ENCODE measurements around the gene UBE2Q2. TPM values are rescaled to one million over a fixed set of nuclear protein-coding genes. Genes with fewer than 3 reads are reported as not detected.

UBE2Q2 gene
- total and polyA plus RNA-seq, 2 of the 4 experiments (the other 2 are of a cell fraction): 18.0 to 28.9 TPM

DNA sequence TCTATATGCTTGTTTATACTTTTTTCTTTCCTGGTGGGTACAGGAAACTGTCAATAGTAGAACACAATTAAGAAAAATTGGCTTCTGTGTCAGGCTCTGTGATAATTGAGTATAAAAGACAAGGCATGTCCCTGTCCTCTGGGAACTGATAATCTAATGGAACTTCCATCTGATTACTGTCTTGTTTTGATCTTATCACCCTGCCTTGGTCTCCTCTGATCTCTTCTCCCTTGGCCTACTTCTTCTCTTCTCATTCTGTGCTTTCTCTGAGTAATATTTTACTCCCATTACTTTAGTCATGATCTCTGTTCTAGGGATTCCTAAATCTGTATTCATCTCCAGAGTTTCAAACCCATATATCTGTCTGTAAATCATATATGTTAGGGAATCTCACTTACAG, 14.6 kb downstream of the UBE2Q2 start:
- no peak overlapping the region for H4K91ac ChIP-seq (ENCODE audit: insufficient read depth, low read depth, low read length)
- in situ Hi-C loops (cut with MboI; ENCODE audit: low sequenced_read_pairs) (no loop called here), dilution Hi-C loops (cut with HindIII; ENCODE audit: low sequenced_read_pairs, unreplicated experiment) (no loop called here), intact Hi-C loops (cut with micrococcal nuclease) (no loop called here)
- H2BK5ac ChIP-seq (ENCODE audit: low read depth, low read length, poor library complexity, severe bottlenecking): no peak overlapping the region
- no peak overlapping the region for H2BK20ac ChIP-seq (ENCODE audit: low read depth, low read length)
- BruUV-seq (replicated peaks): no TSS peak
- no peak overlapping the region for H3K56ac ChIP-seq (ENCODE audit: extremely low read depth, insufficient read depth, low read length)
- H4K20me1 ChIP-seq (ENCODE audit: insufficient read depth, low read length): peaks cover 30% of the 10 kb centered on the region
- no peak overlapping the region for H2AK5ac ChIP-seq (ENCODE audit: low read depth, low read length)
- no peak overlapping the region for H3K4ac ChIP-seq (ENCODE audit: low read depth, low read length)
- no peak overlapping the region for H2AK9ac ChIP-seq (replicated peaks; ENCODE audit: low read depth, low read length, poor library complexity)
- no peak overlapping the region for H4K8ac ChIP-seq (ENCODE audit: low read depth in 2 of 2, low read length in 2 of 2)
- H2BK120ac ChIP-seq (ENCODE audit: low read depth, low read length): no peak overlapping the region
- H3K9me3 ChIP-seq (ENCODE audit: control insufficient read depth, insufficient read depth, low read length): no peaks in the 10 kb centered on the region
- no peak overlapping the region for H3K27ac ChIP-seq (ENCODE audit: insufficient read depth, low read length)
- H3K14ac ChIP-seq (replicated peaks; ENCODE audit: low read depth, low read length): no peak overlapping the region
- ATAC-seq (ENCODE audit: low read depth) (no peak), DNase-seq (no peak)
- H3K4me2 ChIP-seq (ENCODE audit: low read depth, low read length): no peak overlapping the region
- no peak overlapping the region for H2AFZ ChIP-seq (replicated peaks; ENCODE audit: low read length, poor library complexity)
- H3K18ac ChIP-seq (ENCODE audit: low read depth, low read length): no peak overlapping the region
- H3K4me1 ChIP-seq (ENCODE audit: control insufficient read depth, insufficient read depth, low read length): peaks cover 2% of the 10 kb centered on the region; the same call in 1 of the 2 replicates
- H4K5ac ChIP-seq (ENCODE audit: low read depth, low read length): no peak overlapping the region
- ChIA-PET POLR2A (ENCODE audit: unreplicated experiment) (no interaction called here), CTCF (no interaction called here)
- no peak for TF ChIP-seq CEBPB (IDR thresholded peaks at IDR 0.05; ENCODE audit: low read depth, low read length)
- TF ChIP-seq MXI1 (IDR thresholded peaks at IDR 0.05; ENCODE audit: borderline replicate concordance, low read depth, low read length): no peak
- TF ChIP-seq MAFK (IDR thresholded peaks at IDR 0.05; ENCODE audit: low read depth, low read length): no peak
- TF ChIP-seq RCOR1 (IDR thresholded peaks at IDR 0.05; ENCODE audit: insufficient replicate concordance, low read length): no peak
- TF ChIP-seq SMC3 (IDR thresholded peaks at IDR 0.05; ENCODE audit: low read depth, low read length): no peak
- no peak for TF ChIP-seq MAZ (IDR thresholded peaks at IDR 0.05; ENCODE audit: borderline replicate concordance, low read depth, low read length)
- no peak for TF ChIP-seq POLR2A (IDR thresholded peaks at IDR 0.05; ENCODE audit: low read depth, low read length)
- H3K27me3 ChIP-seq (ENCODE audit: control insufficient read depth, insufficient read depth, low read length): no peaks in the 10 kb centered on the region
- peaks cover 8% of the 10 kb centered on the region for H3K9me1 ChIP-seq (ENCODE audit: insufficient read depth, low read length)
- no peak overlapping the region for H3K4me3 ChIP-seq (ENCODE audit: insufficient read depth, low read depth, low read length)
- peaks cover 32% of the 10 kb centered on the region for H3K36me3 ChIP-seq (ENCODE audit: control insufficient read depth, insufficient read depth, low read length)
- no peak overlapping the region for H2BK15ac ChIP-seq (ENCODE audit: low read depth, low read length)
- peaks cover 39 to 65% of the 10 kb centered on the region in 2 experiments for H3K79me1 ChIP-seq (ENCODE audit: low read depth in 1 of 2, low read length in 2 of 2)
- no peak overlapping the region for H3K9ac ChIP-seq (ENCODE audit: low read depth, low read length)
- H3K23ac ChIP-seq (ENCODE audit: low read depth, low read length): no peak overlapping the region
